Vagina (tissue), 2 donors: Measurements from ENCODE around the gene TMEM178B.

ENCODE experiments used
- POLR2A ChIP-seq, 2 donors: fragments of 450-650 bp; IDR thresholded peaks; one replicate each; pipeline ENCODE4 v1.6.1; 2017; ENCODE audit warnings: antibody characterized with exemption in 2 of 2, mild to moderate bottlenecking in 2 of 2, moderate library complexity in 2 of 2
- POLR2AphosphoS5 ChIP-seq, 2 donors: sonication (generic); formaldehyde crosslinking; IDR thresholded peaks; one replicate each; pipeline ENCODE4 v1.9.0; 2017; ENCODE audit warnings: antibody characterized with exemption in 2 of 2, mild to moderate bottlenecking in 2 of 2, low read depth in 1 of 2; ENCODE audit not compliant: insufficient read depth in 1 of 2
- TF ChIP-seq, protein P1 (sequence below), 3 experiments: fragments of 450-650 bp in 2 of 3; fragments of 200-600 bp in 1 of 3; sonication (generic) in 1 of 3; IDR thresholded peaks; one replicate each; pipeline ENCODE4 v1.5.1; 2017 to 2019; ENCODE audit warnings: antibody characterized with exemption in 3 of 3, mild to moderate bottlenecking in 2 of 3, moderate library complexity in 2 of 3

DNA sequence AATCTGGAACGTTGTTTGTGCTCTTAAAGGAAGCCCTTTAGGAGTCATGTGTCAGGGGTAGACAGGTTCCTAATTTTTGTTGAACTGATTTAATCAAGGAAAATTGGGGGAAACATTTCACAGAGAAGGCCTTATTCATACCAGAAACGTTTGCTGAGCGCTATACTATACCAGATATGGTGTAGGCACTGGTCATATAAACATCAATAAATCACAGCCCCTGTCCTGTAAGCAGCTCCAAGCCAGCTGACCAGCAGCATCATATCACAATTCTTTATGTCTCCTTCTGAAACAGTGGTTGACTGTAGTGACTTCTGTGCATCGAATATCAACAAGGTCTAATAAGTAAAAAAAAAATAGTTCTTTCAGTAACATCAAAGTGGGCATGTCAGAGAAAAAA lies 1.1 kb downstream of the TMEM178B start:
- TF ChIP-seq, protein P1, sequence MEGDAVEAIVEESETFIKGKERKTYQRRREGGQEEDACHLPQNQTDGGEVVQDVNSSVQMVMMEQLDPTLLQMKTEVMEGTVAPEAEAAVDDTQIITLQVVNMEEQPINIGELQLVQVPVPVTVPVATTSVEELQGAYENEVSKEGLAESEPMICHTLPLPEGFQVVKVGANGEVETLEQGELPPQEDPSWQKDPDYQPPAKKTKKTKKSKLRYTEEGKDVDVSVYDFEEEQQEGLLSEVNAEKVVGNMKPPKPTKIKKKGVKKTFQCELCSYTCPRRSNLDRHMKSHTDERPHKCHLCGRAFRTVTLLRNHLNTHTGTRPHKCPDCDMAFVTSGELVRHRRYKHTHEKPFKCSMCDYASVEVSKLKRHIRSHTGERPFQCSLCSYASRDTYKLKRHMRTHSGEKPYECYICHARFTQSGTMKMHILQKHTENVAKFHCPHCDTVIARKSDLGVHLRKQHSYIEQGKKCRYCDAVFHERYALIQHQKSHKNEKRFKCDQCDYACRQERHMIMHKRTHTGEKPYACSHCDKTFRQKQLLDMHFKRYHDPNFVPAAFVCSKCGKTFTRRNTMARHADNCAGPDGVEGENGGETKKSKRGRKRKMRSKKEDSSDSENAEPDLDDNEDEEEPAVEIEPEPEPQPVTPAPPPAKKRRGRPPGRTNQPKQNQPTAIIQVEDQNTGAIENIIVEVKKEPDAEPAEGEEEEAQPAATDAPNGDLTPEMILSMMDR (IDR thresholded peaks at IDR 0.05): no peak
- TF ChIP-seq POLR2AphosphoS5 (IDR thresholded peaks at IDR 0.05; ENCODE audit: insufficient read depth in 1 of 2, low read depth in 1 of 2): no peak
- no peak for TF ChIP-seq POLR2A (IDR thresholded peaks at IDR 0.05)
